SK-N-SH treated with all-trans-retinoic acid at 6 μM for 48 hours (cell line): Measurements from ENCODE around the gene MDFIC.

Experiments used
- CSRNP3 ChIP-seq: fragments of 250-450 bp; sonication (Bioruptor Pico); IDR thresholded peaks from 2 replicates; pipeline ENCODE4 v1.5.1; 2021; ENCODE audit warnings: mild to moderate bottlenecking, moderate library complexity
- GLIS3 ChIP-seq: fragments of 250-450 bp; sonication (Bioruptor Pico); IDR thresholded peaks from 2 replicates; pipeline ENCODE4 v1.5.0; 2020; ENCODE audit warnings: mild to moderate bottlenecking, moderate library complexity
- POU6F1 ChIP-seq: fragments of 250-450 bp; sonication (Bioruptor Pico); IDR thresholded peaks from 2 replicates; pipeline ENCODE4 v1.8.0; 2021; ENCODE audit warnings: low read depth, mild to moderate bottlenecking, moderate library complexity, borderline replicate concordance
- RARB ChIP-seq: fragments of 250-450 bp; sonication (Bioruptor Pico); IDR thresholded peaks from 2 replicates; pipeline ENCODE4 v1.8.0; 2021; ENCODE audit warnings: mild to moderate bottlenecking, moderate library complexity
- TSHZ2 ChIP-seq: fragments of 250-450 bp; sonication (Bioruptor Pico); IDR thresholded peaks from 2 replicates; pipeline ENCODE4 v1.5.0; 2020; ENCODE audit warnings: mild to moderate bottlenecking, moderate library complexity

- TF ChIP-seq RARB (no peak), TSHZ2 (CRISPR knock-in tag) (no peak), GLIS3 (CRISPR knock-in tag) (no peak), CSRNP3 (CRISPR knock-in tag) (no peak), POU6F1 (CRISPR knock-in tag) (no peak)
These were observed 38.0 kb downstream of the MDFIC start for GRCh38 chr7:114959931-114960330.
